ENCODE data around the gene FAM78B. TPM values are rescaled to one million over a fixed set of nuclear protein-coding genes. Genes with fewer than 3 reads are reported as not detected.

The FAM78B gene
- total and polyA plus RNA-seq, 2 of the 8 experiments (the other 6 are each of a cell fraction or from before 2014, with no cell fraction given) = 2.3 to 3.6 TPM

DNA sequence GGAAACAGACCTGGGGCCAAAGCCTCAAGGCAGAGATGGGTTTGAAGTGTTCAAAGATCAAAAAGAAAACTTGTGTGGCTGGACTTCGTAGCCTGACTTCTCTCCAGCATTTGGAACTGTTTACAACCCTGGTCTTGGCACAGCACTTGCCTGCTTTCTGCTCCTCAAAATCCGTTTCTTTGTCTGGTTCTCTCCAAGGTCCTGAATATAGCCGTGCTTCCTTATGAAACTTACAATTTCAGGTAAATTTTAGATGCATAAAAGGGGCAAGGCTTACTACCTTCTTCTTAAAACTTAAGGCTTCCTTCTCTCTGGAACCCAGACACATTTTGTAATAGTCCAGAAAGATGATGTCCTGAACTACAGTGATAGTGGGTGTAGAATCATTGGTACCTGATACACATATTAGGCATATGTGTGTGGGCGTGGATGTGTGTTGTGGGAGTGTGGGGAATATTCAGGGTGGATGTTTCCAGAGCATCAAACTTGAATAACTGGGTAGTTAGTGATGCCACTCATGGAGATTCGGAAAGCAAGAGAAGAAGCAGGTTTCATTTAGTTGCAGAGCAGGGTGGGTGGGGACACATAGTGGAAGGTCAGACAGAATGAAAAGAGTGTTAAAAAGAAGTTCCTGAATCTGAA lies 26.4 kb upstream of the FAM78B start (continued):
- TF ChIP-seq, protein P1, sequence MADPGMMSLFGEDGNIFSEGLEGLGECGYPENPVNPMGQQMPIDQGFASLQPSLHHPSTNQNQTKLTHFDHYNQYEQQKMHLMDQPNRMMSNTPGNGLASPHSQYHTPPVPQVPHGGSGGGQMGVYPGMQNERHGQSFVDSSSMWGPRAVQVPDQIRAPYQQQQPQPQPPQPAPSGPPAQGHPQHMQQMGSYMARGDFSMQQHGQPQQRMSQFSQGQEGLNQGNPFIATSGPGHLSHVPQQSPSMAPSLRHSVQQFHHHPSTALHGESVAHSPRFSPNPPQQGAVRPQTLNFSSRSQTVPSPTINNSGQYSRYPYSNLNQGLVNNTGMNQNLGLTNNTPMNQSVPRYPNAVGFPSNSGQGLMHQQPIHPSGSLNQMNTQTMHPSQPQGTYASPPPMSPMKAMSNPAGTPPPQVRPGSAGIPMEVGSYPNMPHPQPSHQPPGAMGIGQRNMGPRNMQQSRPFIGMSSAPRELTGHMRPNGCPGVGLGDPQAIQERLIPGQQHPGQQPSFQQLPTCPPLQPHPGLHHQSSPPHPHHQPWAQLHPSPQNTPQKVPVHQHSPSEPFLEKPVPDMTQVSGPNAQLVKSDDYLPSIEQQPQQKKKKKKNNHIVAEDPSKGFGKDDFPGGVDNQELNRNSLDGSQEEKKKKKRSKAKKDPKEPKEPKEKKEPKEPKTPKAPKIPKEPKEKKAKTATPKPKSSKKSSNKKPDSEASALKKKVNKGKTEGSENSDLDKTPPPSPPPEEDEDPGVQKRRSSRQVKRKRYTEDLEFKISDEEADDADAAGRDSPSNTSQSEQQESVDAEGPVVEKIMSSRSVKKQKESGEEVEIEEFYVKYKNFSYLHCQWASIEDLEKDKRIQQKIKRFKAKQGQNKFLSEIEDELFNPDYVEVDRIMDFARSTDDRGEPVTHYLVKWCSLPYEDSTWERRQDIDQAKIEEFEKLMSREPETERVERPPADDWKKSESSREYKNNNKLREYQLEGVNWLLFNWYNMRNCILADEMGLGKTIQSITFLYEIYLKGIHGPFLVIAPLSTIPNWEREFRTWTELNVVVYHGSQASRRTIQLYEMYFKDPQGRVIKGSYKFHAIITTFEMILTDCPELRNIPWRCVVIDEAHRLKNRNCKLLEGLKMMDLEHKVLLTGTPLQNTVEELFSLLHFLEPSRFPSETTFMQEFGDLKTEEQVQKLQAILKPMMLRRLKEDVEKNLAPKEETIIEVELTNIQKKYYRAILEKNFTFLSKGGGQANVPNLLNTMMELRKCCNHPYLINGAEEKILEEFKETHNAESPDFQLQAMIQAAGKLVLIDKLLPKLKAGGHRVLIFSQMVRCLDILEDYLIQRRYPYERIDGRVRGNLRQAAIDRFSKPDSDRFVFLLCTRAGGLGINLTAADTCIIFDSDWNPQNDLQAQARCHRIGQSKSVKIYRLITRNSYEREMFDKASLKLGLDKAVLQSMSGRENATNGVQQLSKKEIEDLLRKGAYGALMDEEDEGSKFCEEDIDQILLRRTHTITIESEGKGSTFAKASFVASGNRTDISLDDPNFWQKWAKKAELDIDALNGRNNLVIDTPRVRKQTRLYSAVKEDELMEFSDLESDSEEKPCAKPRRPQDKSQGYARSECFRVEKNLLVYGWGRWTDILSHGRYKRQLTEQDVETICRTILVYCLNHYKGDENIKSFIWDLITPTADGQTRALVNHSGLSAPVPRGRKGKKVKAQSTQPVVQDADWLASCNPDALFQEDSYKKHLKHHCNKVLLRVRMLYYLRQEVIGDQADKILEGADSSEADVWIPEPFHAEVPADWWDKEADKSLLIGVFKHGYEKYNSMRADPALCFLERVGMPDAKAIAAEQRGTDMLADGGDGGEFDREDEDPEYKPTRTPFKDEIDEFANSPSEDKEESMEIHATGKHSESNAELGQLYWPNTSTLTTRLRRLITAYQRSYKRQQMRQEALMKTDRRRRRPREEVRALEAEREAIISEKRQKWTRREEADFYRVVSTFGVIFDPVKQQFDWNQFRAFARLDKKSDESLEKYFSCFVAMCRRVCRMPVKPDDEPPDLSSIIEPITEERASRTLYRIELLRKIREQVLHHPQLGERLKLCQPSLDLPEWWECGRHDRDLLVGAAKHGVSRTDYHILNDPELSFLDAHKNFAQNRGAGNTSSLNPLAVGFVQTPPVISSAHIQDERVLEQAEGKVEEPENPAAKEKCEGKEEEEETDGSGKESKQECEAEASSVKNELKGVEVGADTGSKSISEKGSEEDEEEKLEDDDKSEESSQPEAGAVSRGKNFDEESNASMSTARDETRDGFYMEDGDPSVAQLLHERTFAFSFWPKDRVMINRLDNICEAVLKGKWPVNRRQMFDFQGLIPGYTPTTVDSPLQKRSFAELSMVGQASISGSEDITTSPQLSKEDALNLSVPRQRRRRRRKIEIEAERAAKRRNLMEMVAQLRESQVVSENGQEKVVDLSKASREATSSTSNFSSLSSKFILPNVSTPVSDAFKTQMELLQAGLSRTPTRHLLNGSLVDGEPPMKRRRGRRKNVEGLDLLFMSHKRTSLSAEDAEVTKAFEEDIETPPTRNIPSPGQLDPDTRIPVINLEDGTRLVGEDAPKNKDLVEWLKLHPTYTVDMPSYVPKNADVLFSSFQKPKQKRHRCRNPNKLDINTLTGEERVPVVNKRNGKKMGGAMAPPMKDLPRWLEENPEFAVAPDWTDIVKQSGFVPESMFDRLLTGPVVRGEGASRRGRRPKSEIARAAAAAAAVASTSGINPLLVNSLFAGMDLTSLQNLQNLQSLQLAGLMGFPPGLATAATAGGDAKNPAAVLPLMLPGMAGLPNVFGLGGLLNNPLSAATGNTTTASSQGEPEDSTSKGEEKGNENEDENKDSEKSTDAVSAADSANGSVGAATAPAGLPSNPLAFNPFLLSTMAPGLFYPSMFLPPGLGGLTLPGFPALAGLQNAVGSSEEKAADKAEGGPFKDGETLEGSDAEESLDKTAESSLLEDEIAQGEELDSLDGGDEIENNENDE (IDR thresholded peaks at IDR 0.05; ENCODE audit: insufficient replicate concordance, low read length) = no peak
- no peak for TF ChIP-seq CHD2 (IDR thresholded peaks at IDR 0.05; ENCODE audit: low read length)
- TF ChIP-seq, protein P2, sequence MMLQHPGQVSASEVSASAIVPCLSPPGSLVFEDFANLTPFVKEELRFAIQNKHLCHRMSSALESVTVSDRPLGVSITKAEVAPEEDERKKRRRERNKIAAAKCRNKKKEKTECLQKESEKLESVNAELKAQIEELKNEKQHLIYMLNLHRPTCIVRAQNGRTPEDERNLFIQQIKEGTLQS (IDR thresholded peaks at IDR 0.05; ENCODE audit: insufficient read depth, low read depth, low read length) = no peak
- TF ChIP-seq GTF2F1 (IDR thresholded peaks at IDR 0.05; ENCODE audit: borderline replicate concordance, low read depth, low read length) = no peak
- no peak for TF ChIP-seq EZH2 (IDR thresholded peaks at IDR 0.05; ENCODE audit: low read depth, low read length, severe bottlenecking)
- TF ChIP-seq BACH1 (IDR thresholded peaks at IDR 0.05; ENCODE audit: low read length) = no peak
- TF ChIP-seq EGR1 (IDR thresholded peaks at IDR 0.05; ENCODE audit: borderline replicate concordance, low read depth, low read length) = no peak
- no peak for TF ChIP-seq POU5F1 (IDR thresholded peaks at IDR 0.05; ENCODE audit: low read depth, low read length)
- TF ChIP-seq EP300 (IDR thresholded peaks at IDR 0.05; ENCODE audit: borderline replicate concordance in 1 of 2, low read depth in 2 of 2, low read length in 2 of 2) = no peak
